GM21423 (cell line): ENCODE data around the gene TUBA1C.

Experiments used
- ATAC-seq: cut with Tn5 transposase; IDR thresholded peaks from one replicate; pipeline ENCODE4 v1.9.1; 2021; ENCODE audit warnings: mild to moderate bottlenecking, moderate library complexity; ENCODE audit not compliant: unreplicated experiment

The TUBA1C gene

DNA sequence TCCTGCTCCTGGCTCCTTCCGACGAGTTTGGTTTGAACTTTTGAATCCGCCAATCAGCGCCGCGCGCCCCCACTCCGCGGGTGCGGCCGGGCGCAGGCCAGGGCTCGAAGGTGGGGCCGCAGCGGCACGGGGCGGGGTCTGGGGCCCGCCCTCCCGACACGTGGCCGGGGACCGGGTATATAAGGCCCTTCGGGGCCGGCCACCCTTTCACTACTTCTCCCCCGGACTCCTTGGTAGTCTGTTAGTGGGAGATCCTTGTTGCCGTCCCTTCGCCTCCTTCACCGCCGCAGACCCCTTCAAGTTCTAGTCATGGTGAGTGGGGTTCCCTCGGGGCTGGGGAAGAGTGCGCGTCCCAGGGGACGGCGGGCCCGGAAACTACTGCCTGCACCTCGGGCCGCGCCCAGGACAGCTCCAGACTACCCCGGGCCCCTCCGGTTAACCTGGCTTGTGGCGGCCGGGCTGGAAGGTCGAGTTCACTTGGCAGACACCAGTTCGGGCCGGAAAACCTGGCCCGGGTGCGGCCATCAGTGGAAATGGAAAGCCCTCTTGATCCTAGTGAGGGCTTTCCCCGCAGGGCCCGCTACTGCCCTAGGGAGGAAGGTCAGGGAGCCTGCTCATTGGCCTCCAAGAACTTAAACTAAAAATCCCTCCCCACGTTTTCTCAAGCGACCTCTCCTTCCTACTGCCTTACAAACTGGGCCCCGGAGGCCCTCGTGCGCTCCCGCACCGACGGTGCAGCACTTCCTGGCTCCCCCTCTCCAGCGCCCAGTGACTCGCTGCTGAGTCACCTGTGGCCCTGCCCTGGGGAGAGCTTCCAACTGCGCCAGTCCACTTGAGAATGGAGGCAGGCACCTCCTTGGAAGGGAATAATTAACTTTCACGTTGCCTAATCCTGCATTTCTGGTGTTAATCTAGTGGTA is at the start of gene TUBA1C:
Gene TUBA1C, plus strand, starts transcription at position 210 of the 920 bp plus-strand sequence. Its CDS starts 100 bp downstream, at position 310.
- ATAC-seq: peak; percentile 84

DNA sequence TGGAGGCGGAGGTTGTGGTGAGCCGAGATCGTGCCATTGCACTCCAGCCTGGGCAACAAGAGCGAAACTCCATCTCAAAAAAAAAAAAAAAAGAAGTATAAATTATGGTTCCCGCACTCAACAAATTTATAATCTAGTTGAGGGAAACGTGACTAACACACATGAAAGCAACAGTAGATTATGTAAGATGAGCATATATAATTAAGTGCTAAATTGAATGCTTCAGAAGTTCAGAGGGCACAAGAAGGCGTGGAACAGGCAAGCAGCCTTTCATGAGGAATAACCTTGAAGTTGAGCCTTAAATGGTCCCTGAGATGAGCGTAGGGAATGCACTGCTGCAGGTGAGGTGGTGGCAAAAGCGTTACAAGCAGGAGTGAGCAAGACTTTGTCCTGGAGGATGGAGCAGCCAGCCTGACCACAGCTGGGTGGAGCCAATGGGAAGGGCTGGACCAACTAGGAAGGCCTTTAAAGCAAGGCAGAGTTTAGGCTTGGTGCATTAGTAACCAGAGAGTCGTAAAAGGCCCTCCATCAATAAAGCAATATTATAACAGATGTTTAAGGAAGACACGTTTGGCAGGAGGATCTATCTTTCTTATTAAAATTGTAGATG is 45.4 kb upstream of the TUBA1C start:
- no peak for ATAC-seq

- no peak for ATAC-seq
These were observed 43.9 kb upstream of the TUBA1C start for GRCh38 chr12:49220972-49221371.

DNA sequence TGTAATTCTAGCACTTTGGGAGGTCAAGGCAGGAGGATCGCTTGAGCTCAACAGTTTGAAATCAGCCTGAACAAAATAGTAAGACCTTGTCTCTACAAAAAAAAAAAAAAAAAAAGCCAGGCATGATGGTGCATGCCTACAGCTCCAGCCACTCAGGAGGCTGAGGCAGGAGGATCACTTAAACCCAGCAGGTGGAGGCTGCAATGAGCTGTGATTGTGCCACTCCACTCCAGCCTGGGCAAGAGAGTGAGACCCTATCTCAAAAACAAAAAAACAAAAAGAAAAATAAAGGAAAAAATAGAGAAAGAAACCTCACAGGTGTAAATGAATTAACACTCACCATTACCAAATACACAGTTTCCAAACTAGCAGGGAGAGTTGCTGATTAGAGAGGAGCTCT is 41.8 kb upstream of the TUBA1C start:
- ATAC-seq: no peak

DNA sequence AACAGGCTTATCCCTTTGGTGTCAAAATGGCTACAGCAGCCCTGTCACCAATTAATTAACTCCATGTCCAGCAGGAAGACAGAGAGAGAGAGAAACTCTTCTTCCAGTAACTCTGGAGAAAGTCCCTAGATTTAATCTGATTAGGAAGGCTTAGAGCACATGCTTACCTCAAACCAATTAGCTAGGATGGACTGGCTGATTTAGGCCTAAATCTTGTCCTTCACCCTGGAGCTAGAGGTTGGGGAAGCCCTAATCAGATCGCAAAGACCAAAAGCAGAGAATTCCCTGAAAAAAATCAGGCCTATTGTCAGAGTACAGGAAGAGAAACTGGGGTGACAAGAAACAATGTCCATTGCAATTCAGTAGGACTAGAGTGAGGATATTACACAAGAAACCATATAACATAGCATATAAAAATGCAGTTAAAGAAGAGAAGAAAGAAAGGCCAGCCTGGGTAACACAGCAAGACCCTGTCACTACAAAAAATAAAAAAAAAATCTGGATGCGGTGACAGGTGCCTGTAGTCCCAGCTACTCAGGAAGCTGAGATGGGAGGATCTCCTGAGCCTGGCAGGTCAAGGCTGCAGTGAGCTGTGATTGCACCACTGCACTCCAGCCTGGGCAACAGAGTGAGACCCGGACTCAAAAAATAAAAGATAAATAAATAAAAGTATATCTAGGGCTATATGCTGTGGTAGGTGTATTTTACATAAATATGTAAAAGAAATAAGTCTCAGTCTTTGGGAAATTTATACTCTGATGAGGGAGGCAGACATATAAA is 41.1 kb upstream of the TUBA1C start:
- no peak for ATAC-seq

GRCh38 chr12:49225576-49226166 is 39.2 kb upstream of the TUBA1C start:
- no peak for ATAC-seq

- no peak for ATAC-seq
These were observed 37.2 kb upstream of the TUBA1C start for GRCh38 chr12:49227713-49228112.

- ATAC-seq: no peak
These were observed 36.2 kb upstream of the TUBA1C start for GRCh38 chr12:49228653-49229052.

- ATAC-seq: no peak
These were observed 34.6 kb upstream of the TUBA1C start for GRCh38 chr12:49230176-49230804.

DNA sequence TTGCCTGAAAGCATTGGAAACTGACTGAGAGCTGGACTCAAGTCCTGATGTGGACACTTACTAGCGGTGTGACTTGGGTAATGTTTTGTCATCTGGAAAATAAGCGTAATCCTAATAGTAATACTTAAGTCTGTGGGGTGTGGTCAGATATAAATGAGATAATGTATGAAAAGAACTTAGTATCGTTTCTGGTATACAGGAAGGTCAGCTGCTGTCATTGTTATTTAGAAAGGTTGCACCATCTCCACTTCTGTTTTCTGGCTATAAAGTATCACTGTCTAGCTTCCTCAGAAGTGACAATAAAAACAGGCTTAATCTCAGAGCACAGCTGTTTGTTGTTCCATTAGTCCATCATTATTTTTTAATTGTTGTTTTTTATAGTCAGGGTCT is 34.1 kb upstream of the TUBA1C start:
- no peak for ATAC-seq

DNA sequence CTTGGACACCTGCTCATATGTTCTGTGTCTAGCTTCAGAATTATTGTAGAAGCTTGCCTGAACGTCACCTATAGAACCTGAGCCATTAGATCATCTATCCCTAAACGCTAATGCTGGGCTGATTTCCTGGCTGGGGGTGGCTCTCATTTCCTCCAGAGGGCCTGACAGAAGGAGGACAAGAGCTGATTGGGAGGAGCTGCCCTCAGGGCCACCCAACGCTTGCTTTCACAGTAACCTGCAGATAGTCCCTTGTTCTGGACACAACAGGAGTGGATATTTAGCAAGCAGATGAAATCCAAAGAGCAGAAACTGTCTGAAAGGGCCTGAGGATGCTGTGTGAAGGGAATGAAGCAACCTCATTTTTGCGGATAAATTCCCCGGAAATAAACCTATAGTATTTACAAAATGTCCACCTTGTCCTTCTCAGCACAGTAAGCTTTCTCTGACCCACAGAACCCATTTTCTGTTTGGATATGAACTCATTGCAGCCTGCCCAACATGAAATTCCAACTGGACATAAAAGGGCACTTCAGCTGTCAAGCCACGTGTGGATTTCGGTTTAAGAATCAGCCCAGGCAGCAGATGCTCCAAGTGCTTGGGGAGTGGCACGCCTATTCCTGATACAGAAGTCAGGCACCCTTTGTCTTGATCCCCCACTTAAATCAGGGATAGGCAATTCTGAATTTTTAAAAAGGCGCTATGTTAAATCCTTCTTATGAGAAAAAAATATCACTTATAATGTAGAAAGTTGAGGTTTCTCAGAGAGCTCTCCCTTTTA is 32.8 kb upstream of the TUBA1C start:
- ATAC-seq: no peak

- ATAC-seq: no peak
These were observed 31.7 kb upstream of the TUBA1C start for GRCh38 chr12:49232940-49233841.

- peak; percentile 54 for ATAC-seq
These were observed 30.9 kb upstream of the TUBA1C start for GRCh38 chr12:49233842-49234526.

GRCh38 chr12:49236423-49236822 is 28.5 kb upstream of the TUBA1C start:
- no peak for ATAC-seq

- ATAC-seq: no peak
These were observed 21.3 kb upstream of the TUBA1C start for GRCh38 chr12:49243631-49244030.

- no peak for ATAC-seq
These were observed 20.7 kb upstream of the TUBA1C start for GRCh38 chr12:49244176-49244575.

DNA sequence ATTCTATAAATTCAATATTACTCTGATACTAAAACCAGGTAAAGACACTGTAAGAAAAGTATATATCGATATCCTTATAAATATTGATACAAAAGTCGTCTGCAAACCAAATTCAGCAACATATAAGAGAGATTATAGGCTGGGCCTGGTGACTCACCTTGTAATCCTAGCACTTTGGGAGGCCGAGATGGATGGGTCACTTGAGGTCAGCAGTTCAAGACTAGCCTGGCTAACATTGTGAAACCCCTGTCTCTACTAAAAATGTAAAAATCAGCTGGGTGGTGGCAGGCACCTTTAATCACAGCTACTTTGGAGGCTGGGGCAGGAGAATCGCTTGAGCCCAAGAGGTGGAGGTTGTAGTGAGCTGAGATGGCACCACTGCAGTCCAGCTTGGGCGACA is 13.5 kb upstream of the TUBA1C start:
- no peak for ATAC-seq

DNA sequence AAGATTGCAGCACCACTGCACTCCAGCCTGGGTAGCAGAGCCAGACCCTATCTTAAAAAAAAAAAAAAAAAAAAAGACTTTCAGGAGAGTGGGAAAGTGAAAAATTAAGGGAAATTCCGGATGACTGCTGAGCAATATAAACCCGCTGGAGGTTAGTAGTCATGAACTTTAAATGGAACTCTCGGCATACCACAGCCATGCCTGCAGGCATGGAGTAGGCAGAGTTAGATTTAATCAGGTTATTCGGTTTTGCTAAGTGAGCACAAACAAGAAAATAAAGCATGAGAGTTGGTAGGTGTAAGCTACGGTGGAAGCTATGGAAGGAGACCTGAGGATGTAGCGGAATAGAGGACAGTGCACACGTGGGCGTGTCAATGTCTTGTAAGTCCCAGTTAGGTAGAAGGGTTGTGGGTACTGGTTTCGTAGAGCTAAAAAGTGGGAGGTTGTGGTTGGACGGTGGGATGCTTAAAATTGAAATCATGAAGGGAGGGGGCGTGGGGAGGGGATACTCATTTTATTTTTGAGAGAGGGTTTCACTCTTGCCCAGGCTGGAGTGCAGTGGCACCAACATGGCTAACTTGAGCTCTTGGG is 11.8 kb upstream of the TUBA1C start:
- no peak for ATAC-seq
